ENCODE results near the gene KRT84. TPM values are rescaled to one million over a fixed set of nuclear protein-coding genes. Genes with fewer than 3 reads are reported as not detected.
"Not testable (repeated sequence)": the region's sequence is repeated elsewhere in the genome, so short reads cannot be mapped to it uniquely, and the experiment has no call there.

The KRT84 gene
- polyA plus RNA-seq, 4 donors, result not detected

DNA sequence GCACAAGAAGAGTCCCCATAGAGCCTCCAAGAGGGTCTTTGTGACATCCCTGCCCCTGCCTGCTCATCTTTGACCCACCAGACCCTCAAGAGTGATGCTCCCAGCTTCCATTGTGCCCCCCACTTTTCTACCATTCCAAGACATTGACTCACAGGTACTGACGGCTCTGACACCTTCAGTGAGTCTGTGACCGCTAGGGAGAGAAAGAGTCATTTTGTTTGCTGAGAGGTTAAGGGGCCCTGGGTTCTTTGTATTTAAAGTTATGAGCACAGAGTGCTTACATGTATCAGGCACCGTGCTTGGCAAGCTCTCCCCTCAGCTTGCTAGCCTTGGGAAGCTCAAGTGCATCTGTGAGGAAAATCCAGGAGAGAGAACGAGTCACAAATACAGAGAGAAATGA, 27.8 kb upstream of the KRT84 start:
- DNase-seq (ENCODE audit: low read depth in 4 of 4, low spot score in 3 of 4), result no peak

DNA sequence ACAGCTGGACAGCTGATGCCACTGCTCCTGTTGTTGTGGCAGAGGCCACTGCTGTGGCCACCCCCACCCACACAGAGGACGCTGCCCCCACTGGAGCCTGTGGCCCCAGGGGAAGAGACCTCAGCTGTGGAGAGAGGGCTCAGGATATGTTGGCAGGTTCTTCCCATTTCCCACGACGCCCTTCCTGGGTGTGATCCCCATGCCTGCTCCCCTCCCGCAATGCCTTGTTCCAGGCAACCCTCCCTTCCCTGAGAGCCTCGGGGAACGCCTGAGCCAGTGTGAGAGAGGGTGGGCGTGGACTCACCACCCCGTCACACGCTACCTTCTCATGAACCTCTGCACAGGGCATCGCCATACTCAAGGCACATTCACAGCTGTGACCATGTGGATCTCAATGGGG, 26.4 kb upstream of the KRT84 start:
- DNase-seq (ENCODE audit: low read depth in 4 of 4, low spot score in 3 of 4), result no peak

DNA sequence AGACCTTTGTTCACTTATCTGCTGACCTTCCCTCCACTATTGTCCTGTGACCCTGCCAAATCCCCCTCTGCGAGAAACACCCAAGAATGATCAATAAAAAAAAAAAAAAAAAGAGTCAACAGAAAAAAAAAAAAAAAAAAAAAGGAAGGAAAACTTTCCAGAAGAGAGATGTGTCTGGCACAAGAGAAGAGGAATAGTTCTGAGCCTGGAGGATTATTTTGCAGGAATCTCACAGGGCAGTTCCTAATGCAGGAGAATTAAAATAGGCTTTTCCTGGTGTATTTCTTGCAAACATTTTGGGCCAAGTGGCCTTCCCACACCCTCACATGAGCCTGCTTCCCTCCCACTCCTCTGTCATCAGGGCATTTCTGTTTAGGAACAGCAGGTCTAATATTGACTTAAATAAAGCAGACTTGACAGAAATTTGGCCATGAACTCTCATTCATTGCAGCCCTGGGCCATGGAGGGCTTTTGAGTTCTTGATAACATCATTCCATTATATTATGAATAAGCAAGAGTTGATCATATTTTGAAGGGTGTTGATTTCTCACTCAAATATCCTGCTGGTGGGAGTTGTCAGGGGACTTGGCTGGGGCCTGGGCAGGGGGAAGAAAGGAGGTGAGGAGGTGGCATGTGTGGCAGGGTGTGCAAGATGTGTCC, 25.3 kb upstream of the KRT84 start:
- not testable (repeated sequence) for DNase-seq (ENCODE audit: low read depth in 4 of 4, low spot score in 3 of 4)

DNA sequence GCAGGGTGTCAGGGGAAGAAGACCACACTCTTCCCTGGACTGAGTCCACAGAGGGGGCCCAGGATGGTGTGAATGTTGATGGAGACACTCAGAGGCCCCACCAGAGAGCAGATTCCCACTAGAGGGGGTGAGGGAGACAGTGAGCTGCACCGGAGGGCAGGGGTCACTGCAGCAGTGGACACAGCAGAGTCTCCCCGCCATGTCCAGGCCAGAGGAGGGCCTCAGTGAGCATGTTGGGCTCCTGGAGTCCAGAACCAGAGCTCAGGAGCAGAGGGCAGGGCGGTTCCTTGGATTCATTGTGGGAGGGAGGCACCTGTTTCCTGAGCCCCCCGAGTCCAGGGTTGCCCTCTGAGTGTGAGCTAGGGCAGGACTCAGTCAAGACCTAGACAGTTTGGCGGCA, 22.5 kb upstream of the KRT84 start:
- DNase-seq (ENCODE audit: low read depth in 4 of 4, low spot score in 3 of 4), result no peak

DNA sequence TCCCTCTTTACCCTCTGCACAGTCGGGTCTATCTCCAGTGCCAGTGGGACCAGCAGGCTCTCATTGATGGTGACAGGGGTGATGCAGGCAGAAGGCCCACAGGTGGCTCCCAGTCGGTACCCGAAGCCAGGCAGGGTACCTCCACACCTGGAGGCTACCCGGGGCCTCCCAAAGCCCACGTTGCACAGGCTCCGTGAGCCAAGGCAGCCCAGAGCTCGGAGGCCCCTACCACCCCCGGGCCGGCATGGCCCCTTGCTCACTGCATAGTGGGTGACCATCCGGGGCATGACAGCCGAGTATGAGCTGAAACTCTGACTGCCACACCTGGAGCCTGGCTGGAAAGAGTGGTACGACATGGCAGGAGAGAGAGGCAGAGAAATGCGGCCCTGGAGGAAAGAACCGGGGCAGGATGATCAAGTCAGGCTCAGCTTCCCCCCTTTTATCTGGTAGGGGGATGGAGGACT, 20.5 kb upstream of the KRT84 start, which contains the start of gene KRT82:
Gene KRT82, minus strand, starts transcription at position 414 of the 464 bp plus-strand sequence. Its CDS starts 58 bp downstream, at position 356.
- no peak for DNase-seq (ENCODE audit: low read depth in 4 of 4, low spot score in 3 of 4)

DNA sequence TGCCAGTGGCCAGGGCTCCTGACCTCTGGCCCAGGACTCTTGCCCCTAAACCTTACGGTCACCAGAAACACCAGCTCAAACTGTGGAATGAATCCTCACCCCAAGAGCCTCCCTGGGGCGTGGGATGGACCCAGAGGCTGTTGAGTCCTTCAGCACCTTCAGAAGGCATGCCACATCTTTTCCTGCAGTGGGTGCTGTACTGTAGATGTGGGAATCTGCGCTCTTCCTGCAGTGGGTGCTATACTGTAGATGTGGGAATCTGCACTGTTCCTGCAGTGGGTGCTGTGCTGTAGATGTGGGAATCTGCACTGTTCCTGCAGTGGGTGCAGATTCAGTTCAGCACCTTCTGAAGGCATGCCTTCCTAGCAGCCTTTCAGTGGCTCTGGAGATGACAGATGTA, 19.5 kb upstream of the KRT84 start:
- DNase-seq (ENCODE audit: low read depth in 4 of 4, low spot score in 3 of 4), result no peak

DNA sequence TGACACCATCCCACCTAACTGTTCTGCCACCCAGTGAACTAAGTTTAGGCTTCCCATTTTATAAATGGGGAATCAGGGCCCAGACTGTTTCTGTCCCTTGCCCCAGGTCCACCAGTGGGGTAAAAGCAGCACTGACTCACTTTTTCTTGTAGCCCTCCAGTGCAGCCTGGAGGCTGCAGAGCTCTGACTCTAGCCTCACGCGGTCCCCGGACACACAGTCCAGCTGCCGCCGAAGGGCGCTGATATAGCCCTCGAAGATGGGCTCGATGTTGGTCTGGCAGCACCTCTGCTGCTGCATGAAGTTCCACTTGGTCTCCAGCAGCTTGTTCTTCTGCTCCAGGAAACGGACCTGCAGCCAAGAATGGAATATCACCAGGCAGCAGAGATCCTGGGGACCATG, 18.1 kb upstream of the KRT84 start:
- DNase-seq (ENCODE audit: low read depth in 4 of 4, low spot score in 3 of 4), result no peak

DNA sequence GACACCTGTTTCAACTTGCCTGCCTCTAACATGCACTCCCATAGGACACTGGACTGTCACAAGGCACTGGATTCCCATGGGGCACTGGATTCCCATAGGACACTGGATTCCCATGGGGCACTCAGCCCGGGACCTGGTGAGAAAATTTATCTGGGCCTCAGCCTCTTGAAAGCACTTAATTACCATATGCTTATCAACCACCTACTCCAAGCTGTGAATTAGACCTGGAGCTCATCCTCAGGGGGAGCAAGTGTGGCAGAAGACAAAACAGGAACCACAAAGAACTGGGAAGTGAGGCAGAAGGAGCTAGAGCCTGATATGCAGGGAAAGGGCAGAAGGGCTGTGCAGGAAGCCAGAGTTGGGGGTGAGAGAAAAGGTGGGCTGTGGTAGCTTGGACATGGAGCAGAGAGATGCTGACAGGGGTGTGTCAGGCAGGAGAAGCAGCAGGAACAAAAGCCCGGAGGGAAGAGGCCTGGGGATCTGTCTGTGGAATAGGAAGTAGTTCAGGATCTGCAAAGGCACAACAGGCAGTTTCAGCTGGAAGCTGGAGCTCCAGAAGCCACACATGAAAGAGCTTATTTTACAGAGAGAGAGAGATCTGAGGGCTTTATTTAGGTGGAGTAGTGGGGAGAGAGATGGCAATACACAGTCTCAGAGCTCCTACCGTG, 17.6 kb upstream of the KRT84 start:
- no peak for DNase-seq (ENCODE audit: low read depth in 4 of 4, low spot score in 3 of 4)

DNA sequence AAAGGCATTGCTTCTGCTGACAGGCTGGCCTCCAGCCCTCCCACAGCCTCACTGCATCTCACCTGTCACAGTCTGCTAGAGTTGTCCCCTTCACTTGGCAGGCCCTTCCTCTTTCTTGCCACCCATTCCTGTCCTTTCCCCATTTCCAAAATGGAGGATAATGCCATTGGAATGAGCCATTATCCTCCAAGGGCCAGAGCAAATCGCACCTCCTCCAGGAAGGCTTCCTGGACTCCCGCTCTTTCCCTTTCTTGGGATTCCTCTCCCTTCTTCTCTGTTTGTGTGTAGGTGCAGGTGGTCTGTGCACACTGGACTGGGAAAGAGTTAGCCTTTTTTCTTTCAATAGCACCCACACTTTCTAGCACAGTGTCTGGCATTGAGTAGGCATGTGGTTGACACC, 16.9 kb upstream of the KRT84 start:
- DNase-seq (ENCODE audit: low read depth in 4 of 4, low spot score in 3 of 4), result no peak

DNA sequence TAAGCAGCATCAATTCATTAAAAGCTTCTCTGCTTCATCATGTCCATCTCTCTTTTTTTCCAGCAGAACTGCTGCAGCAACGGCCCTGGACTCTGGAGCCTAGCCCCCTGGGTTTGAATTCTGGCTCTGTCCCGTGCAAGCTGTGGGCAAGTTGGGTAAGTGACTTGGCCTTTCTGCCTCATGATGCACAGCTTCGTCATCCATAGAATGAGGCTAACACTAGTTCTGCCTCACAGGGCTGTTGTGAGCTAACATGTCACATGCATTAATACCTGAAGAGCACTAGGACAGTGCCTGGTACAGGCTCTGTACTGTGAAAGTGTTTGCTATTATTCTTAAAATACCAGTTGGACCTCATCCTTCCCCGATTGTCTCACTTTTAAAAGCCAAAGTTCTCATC, 16.5 kb upstream of the KRT84 start:
- DNase-seq (ENCODE audit: low read depth in 4 of 4, low spot score in 3 of 4), result no peak

DNA sequence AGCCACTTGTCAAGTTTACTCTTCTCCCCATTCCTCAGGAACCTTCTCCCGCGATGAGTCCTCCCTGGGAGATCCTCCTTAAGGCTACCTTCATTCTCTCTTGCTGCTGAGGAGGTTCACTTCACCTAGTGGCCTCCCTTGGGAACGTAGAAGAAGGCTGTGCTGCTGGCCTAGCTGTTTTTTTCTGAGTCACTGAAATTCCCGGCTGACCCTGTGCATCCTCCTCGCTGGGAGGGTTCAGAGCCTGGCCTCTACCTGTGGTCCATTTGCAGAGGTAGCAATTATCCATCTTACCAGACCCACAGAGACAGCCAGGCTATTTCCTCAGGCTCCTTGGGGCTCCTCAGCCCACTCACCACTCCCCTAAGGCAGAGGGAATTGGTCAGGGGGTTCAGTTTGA, 16.1 kb upstream of the KRT84 start:
- no peak for DNase-seq (ENCODE audit: low read depth in 4 of 4, low spot score in 3 of 4)

DNA sequence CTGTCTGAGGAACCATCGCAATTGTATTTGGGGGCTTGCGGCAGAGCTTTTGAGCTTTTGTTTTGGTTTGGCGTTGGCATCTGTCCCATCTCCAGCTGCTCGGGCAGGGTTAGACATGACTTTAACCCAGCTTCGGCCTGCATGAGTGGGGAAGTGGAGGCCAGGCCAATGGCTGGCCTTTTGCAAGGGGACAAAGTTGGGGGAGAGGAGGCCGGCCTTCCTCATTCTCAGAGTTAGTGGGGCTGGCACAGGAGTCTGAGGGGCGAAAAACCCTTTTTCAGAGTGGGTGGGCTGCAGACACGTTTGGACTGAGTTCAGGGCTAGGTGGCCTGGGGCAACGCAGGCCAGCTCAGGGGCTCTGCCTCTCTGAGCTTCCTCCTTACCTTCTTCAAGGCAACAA, 15.5 kb upstream of the KRT84 start:
- DNase-seq (ENCODE audit: low read depth in 4 of 4, low spot score in 3 of 4), result no peak

DNA sequence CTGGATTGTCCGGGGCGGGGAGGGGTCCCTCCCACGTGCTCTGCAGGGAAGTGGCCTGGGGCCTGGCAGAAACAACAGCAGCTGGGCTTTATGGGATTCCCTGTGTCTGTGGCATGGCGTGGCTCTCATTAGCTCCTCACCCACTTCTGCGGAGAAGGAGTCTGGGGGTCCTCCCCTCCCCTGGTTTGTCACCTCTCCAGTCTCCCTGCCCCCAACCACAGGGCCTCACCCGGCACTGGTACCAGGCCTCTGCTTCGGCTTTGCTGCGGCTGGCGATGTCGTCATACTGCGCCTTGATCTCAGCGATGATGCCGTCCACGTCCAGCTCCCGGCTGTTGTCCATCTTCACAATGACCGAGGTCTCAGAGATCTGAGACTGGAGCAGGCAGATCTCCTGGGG, 14.3 kb upstream of the KRT84 start:
- DNase-seq (ENCODE audit: low read depth in 4 of 4, low spot score in 3 of 4), result no peak

DNA sequence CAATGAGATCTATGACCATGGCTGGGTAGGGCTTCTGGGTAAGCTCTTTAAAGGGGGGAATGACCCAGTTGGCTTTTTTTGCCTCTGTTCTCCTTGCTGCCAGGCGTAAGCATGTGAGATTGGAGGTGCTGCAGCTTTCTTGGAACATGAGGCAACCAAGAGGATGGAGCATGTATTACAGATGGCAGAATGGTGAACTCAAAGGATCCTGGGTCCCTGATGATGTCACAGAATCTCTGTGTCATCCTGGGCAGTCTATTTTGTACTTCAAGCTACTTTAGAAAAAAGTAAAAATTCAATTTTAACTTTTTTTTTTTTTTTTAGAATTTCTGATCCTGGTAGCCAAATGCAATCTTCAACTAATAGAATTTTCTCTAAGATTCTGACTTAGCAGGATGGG, 12.7 kb upstream of the KRT84 start:
- DNase-seq (ENCODE audit: low read depth in 4 of 4, low spot score in 3 of 4), result no peak

DNA sequence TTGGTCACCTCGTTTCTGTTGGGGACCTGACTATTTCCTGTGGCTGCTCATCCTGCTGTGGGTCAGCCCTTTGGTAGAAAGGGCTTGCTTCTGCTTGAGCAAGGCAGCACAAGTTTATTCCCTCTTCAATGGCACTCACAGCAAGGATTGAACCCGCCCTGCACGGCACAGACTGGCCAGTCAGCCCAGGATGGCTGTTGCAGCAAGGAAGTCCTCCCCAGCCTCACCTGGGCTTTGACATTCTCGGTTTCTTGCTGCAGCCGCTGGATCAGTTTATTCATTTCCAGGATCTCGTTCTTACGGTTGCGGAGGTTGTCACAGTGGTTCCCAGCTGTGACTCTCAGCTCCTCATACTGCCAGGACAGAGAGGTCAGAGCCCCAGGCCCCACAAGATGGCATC, 11.2 kb upstream of the KRT84 start:
- no peak for DNase-seq (ENCODE audit: low read depth in 4 of 4, low spot score in 3 of 4)

DNA sequence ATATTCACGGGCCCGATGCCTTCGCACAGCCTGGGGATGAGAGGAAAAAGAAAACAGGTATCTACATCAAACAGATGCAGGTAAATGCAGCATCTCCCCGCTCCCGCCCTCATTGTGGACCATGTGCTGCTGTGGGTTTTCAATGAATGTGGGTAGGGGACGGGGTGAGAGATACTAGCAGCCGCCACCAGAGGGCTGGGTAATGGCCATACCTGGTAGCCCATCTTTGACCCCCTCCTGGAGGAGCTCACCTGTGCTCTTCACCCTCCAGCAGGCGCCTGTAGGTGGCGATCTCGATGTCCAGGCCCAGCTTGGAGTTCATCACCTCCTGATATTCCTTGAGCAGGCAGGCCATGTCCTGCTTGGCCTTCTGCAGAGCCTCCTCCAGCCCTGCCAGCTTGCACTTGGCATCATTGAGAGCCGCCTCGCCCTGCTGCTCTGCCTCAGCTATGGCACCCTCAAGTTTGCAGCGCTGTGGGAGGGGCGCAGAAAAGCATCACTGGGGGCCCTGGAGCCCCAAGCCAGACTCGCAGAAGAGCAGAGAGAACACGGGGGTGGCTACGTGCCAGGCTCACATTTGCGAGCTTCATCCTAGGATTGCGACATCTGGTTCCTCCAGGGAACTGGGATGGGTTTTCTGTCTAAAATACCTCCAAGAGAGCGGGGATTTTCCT, 10.4 kb upstream of the KRT84 start:
- DNase-seq (ENCODE audit: low read depth in 4 of 4, low spot score in 3 of 4), result no peak

DNA sequence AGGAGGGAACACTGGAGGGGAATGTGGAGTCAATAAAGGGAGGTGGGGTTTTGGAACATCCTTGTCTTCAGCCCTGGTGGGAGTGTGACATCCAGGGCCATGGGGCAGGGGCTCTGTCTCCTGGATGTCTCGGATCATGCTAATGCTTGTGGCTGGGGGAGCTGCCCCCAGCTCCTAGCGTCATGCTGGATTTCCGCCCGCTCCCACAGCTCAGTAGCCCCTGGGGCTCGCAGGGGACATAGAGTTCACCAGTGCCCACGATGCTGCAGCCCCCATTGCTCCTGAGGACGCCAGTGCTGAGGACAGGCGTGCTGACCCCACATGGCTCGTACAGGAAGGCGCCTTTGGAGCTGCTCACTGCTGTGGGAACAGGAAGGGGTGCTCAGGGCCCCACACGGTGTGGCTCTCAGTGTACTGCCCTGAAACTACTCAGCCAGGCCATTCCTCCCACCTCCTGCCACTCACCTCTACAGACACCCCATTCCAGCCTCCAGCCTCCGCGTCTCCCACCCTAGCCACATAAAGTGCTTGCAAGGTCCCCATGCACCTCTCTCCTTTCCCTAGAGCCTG, 9.5 kb upstream of the KRT84 start:
- no peak for DNase-seq (ENCODE audit: low read depth in 4 of 4, low spot score in 3 of 4)

DNA sequence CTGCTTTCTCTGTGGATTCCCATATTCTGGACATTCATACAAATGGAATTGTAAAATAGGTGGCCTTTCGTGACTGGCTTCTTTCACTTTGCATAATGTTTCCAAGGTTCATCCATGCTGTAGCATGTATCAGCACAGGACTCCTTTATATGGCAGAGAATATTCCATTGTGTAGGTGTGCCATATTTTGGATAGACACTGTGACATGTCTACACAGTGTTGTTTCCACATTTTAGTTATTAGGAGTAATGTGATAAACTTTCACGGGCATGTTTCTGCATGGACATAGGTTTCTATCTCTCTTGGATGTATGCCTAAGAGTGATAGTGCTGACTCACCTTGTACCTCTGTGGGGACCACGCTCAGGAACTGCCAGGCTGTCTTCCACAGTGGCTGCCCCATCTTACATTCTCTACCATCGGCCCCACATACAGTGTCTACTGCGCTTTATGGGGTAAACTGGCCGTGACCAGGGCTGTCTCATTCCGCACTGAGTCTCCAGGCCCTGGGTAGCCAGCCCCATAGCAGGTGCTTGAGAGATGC, 7.1 kb upstream of the KRT84 start:
- no peak for DNase-seq (ENCODE audit: low read depth in 4 of 4, low spot score in 3 of 4)

DNA sequence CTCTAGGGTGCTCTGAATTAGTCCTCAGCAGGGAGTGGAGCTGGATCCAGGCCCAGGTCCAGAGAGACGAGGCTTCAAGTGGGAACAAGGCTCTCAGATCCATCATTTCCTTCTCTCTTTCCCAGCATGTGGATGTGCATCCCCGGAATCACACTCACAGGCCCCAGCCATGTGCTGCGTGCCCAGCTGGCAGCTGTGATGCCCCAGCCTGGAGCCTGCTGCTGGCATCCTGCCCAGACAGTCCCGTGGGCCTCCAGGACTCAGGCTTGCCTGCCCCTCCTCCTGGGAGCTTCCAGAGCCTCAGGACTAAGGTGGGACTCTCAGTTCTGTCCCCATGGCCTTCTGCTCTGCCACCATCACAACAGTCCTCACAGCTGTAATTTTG, 6.2 kb upstream of the KRT84 start:
- DNase-seq (ENCODE audit: low read depth in 4 of 4, low spot score in 3 of 4), result no peak

DNA sequence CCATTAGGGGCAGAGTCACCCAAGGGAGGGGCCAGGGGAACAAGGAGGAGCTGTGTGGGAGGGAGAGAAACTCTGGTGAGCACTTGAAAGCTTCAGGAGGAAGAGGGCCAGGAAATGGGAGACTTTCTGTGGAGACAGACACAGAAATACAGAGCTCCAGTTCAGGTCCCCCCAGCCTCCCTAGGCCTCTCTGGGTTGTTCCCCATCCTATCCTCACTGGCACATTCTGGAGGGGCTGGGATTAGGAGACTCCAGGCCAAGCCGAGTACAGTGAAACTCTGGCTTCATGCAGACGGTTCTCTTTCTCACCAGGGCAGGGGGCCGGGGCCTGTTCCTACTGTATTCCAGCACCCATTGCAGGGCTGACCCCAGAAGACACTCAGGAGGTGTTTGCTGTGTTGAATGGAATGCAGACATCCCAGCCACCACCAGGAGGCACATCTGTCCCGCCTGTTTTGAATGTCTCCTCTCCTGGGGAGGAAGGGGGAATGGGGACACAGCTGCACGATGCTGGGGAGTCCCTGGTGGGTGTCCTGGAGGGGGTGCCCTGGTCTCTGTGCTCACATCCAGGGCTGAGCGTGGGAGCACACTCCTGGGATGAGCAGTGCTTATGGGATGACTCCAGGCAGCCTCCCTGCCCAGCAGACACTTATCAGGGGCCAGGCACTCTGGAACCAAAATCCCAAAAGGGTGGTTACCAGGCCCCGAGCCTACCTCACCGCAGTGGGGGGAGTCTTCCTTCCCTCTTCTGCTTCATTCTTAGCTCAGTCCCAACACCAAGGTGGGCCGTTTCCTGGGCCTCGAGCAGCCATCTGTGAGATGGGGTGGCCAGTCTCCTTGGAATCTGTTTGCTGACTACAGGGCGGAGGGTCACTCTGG, 5.5 kb upstream of the KRT84 start:
- no peak for DNase-seq (ENCODE audit: low read depth in 4 of 4, low spot score in 3 of 4)
